ENCODE results near the gene NAGK. TPM values are rescaled to one million over a fixed set of nuclear protein-coding genes. Genes with fewer than 3 reads are reported as not detected.
A peak's percentile ranks its signal among the peaks of the same experiment; 100 is the strongest.
"Not testable (repeated sequence)": the region's sequence is repeated elsewhere in the genome, so short reads cannot be mapped to it uniquely, and the experiment has no call there.

Gene NAGK
- total RNA-seq, 1 experiment from 2014 or later: 73.3 TPM

GRCh38 chr2:71069376-71069775 is 928 bp downstream of the NAGK start:
- no peak for DNase-seq (ENCODE audit: low spot score)

DNA sequence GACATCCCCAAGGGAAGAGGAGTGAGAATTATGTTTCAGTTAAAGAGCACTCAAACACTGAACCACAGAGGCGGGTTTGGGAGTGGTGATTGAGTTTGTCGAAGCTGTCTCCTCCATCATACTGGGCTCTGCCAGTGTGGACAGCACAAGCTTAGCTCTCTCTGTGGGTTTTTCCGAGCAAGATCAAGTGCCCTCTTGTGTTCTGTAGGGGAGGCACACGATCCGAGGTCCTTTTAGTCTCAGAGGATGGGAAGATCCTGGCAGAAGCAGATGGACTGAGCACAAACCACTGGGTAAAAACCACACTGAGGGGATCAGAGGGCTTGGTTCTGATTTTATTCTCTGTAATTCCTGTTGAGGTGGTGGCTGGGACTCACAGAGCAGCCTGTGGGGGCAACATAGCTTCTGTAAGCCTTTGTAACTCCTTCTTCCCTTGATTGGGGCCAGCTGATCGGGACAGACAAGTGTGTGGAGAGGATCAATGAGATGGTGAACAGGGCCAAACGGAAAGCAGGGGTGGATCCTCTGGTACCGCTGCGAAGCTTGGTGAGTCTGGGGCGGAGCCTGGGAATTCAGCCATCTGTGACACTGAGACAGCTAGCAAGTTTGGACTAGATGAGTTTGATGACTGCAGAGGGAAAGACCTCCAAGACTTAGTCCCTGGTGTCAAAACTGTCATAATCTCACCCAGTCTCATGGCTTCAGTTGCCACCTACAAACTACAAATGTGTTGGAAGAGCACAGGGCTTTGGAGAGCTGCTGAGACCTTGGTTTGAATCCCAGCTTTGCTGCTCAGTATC is 2.0 kb downstream of the NAGK start:
- peak; percentile 28 for DNase-seq (ENCODE audit: low spot score)

DNA sequence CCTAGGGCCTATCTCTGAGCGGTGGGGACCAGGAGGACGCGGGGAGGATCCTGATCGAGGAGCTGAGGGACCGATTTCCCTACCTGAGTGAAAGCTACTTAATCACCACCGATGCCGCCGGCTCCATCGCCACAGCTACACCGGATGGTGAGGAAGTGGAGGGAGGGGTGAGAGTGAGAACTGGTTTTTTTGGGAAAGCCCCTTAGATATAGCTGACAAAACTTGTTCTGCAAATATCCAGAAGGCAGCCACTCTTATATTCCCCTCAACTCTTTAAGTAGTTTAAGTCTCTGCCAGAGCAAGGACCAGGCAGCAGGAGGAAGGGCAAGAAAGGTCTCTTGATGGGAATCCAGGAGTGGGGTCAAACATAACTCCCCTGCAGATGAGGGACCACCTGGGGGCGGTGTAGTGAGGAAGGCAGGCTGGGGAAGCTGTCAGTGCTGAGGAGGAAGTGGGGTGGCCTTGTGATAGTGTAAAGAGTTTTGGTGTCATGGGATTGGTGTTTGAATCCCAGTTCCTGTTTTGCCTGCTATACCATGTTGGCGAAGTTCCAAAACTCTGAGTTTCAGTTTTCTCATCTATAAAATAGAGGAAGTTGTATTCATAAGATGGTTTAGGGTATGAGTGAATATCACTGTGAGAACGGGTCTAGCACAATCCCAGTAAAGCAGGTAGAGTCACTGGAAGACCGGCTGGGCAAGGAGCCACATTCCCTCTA is 3.4 kb downstream of the NAGK start:
- no peak for DNase-seq (ENCODE audit: low spot score)

GRCh38 chr2:71072492-71072891 is 4.0 kb downstream of the NAGK start:
- DNase-seq (ENCODE audit: low spot score): no peak

GRCh38 chr2:71073475-71073874 is 5.0 kb downstream of the NAGK start:
- DNase-seq (ENCODE audit: low spot score): no peak

DNA sequence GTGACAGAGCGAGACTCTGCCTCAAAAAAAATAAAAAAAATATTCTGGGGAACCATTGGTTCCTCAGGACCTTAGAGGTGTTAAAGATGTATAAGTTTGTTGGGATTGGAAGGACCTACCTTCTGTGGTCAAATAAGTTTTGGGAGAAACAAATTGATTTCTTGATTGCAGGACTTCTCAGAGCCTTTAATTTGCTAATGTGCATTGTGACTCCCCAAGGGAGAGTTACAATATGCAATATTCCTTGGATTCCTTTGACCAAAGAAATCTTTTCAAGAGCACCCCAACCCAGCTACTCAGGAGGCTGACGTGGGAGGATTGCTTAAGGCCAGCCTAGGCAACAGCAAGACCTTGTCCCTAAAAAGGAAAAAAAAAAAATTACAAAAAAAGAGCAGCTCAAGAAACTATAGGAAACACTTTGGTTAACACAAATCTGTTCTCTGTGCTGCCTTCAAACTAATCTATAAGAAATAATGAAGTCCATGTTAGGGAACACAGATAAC is 6.5 kb downstream of the NAGK start:
- DNase-seq (ENCODE audit: low spot score): no peak

DNA sequence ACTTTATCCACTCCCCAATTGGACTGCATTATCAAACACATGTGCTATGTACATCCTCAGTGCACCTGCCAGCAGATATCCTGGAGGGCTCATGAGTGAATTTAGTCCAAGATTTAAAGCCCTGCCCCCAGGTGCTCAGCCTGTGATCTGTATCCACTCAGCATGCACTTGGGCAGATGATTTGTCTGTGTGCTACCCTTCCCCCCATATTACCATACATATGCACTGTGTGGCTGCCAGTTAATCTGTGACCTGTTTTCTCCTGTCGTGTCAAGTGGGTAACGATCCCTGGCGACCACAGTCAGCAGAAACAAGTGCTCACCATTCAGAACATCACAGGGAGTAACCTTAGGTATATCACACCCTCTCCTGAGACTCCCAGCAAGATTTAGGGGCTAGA is 10.2 kb downstream of the NAGK start:
- no peak for DNase-seq (ENCODE audit: low spot score)

DNA sequence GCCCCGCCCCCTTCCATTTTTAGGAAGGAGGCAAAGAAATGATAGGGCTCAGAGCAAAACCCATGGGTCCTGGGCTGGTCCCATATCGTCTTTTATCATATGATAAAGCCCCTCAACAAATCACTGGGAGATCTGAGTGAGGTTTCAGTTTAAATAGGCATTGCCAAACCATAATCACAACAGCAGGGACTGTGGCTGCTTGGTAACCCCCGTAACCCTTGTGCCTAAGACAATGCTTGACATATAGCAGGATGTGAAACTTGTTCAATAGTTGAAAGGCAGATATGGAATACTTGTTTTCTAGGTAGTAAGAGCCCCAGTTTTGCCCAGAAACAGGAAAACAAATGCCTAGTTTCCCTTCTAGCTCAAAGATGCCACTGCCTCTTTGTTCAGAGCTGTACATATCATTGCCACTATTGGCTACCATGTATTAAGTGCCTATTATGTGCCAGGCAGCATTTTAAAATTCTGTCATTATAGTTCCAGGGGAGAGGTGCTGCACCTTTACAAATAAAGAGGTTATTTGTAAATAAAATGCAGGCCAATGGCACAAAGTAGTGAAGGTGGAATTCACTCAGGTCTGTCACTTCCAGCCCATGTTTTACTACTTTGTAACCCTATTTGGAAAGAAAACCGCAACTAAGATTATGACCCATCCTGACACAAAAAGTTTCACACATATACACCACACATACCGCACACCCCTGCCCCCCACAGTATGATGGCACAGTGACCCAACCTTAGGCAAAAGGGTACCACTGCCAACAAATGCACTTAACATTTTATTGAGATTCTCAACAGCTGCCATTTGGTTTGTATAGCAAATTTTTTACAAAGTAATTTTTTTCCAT is 14.2 kb downstream of the NAGK start:
- DNase-seq (ENCODE audit: low spot score): no peak

DNA sequence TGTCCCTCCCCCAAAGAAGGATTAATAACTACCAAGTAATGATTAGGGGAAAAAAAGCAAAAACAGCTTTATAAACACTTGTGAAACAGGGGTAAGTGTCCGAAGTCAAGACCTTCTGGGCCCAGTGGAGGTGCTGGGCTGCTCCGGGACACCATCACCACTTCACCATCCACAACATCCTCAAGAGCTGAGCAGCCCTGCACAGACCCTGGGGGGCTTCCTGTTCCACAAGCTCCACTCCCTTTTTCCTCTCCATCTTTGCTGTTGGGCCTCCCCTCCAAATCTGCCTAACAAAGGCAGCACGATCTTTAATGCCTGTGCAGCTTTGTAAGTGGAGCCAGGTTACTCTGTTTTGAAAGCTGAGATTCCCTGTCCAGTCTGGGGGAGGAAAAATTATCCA is 14.8 kb downstream of the NAGK start:
- not testable (repeated sequence) for DNase-seq (ENCODE audit: low spot score)

GRCh38 chr2:71083752-71084312 is 15.4 kb downstream of the NAGK start:
- not testable (repeated sequence) for DNase-seq (ENCODE audit: low spot score)

DNA sequence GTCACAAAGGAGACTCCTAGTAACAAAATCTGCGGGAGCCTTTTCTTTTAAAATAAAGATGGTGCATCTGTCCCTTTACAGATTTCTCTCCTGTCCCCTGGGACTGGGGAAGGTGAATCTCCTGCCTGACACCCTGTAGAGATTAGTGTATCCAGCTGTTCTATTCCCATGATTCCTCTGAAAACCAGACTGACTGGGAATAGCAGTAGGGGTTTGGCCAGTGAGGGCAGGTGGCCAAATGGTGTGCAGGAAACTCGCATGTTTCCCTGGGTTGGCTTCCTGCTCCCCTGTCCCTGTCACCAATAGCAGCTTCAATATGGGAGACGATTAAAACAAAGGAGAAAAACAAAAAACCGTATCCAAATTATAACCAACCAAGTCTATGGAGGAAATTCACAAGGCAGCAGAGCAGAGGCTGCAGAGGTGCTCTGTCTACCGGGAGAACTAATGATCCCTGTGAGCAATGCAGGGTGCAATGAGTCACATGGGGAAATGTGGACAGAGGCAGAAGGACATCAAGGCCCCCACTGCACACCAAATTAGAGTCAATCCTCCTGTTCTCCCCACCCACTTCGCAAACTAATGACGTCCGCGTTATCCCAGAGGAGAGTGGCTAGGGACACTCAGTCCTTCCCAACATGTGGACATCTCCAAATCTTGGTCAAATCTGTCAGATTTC is 17.0 kb downstream of the NAGK start:
- not testable (repeated sequence) for DNase-seq (ENCODE audit: low spot score)

- DNase-seq (ENCODE audit: low spot score): not testable (repeated sequence)
These were observed 21.0 kb downstream of the NAGK start for GRCh38 chr2:71089475-71089874.

- not testable (repeated sequence) for DNase-seq (ENCODE audit: low spot score)
These were observed 23.4 kb downstream of the NAGK start for GRCh38 chr2:71091808-71092207.

DNA sequence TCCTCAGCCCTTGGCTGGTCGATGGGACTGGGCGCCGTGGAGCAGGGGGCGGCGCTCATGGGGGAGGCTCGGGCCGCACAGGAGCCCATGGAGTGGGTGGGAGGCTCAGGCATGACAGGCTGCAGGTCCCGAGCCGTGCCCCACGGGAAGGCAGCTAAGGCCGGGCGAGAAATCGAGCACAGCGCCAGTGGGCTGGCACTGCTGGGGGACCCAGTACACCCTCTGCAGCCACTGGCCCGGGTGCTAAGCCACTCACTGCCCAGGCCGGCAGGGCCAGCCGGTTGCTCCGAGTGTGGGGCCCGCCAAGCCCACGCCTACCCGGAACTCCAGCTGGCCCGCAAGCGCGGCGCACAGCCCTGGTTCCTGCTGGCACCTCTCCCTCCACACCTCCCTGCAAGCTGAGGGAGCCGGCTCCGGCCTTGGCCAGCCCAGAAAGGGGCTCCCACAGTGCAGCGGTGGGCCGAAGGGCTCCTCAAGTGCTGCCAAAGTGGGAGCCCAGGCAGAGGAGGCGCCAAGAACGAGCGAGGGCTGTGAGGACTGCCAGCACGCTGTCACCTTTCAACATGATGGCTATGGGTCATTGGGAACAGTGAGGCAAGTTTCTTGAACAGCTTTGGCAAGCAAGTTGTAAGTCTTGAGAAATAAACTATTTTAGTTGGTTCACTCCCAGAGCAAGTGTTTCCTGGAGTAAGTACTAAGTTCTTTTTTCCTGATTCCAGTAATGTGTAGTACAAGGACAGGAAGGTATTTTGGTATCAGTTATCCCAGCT is 24.2 kb downstream of the NAGK start:
- not testable (repeated sequence) for DNase-seq (ENCODE audit: low spot score)

- peak; percentile 39 for DNase-seq (ENCODE audit: low spot score)
These were observed 31.9 kb downstream of the NAGK start for GRCh38 chr2:71100195-71100964.

- peak; percentile 49 for DNase-seq (ENCODE audit: low spot score)
These were observed 33.2 kb downstream of the NAGK start for GRCh38 chr2:71101656-71102055.

DNA sequence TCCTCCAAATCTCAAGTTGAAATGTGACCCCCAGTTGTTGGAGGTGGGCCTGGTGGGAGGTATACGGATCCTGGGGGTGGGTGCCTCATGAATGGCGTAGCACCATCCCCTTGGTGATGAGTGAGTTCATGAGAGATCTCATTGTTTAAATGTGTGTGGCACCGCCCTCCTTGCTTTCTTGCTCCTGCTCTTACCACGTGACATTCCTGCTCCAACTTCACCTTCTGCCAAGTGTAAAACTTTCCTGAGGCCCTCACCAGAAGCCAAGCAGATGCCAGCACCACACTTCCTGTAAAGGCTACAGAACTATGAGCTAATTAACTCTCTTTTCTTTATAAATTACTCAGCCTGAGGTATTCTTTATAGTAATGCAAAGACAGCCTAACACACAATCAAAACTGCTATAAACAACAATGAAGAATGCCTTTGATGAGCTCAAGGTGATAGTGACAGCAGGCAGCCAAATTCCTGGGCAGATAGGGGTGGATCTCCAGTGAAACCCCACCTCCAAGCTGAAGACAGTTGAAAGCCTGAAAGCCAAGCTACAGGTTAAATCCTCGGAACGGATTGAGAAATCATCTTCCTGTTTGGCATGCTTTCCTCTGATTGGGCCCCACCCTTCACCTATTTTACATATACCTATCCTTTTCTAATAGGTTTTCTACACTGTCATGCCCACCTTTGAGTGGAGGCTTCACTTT is 34.7 kb downstream of the NAGK start:
- DNase-seq (ENCODE audit: low spot score): no peak

DNA sequence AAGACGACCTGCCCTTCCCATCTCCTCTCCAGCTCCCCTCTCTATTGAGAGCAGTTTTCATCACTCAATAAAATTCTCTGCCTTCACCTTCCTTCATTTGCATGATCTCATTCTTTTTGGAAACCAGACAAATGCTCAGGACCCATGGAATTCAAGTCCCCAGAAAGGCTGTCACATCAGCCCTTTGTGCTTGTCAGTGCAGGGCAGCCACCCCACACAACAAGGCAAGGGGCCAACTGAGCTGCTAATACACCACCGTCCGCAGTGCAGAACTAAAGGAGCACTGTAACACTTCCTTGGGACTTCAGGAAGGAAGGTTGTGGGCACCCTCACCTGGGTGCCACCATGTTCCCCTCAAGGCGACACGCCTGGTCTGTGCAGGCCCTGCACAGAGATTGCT is 35.4 kb downstream of the NAGK start:
- no peak for DNase-seq (ENCODE audit: low spot score)

- not testable (repeated sequence) for DNase-seq (ENCODE audit: low spot score)
These were observed 38.0 kb downstream of the NAGK start for GRCh38 chr2:71106463-71106862.
